ENCODE measurements around the gene SUOX.

DNA sequence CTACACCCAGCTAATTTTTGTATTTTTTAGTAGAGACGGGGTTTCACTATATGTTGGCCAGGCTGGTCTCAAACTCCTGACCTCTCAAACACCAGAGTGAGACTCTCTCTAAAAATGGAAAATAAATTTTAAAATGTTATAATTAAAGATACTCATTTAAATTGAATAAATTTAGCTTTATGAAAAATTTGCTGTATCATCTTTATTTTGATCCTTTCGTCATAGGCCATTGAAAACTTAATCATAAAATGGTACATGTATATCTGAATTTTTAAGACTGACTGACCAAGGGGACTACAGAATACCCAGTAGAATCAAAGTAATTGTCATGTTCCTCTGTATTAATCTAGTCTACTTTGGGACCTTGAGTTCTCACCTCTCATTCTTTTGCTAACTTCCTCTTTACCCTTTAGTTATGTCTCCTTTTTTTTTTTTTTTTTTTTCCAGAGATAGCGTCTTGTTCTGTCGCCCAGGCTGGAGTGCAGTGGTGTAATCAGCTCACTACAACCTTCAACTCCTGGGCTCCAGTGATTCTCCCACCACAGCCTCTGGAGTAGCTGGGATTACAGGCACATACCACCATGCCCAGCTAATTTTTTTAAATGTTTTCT, 13.7 kb upstream of the SUOX start:
- TF ChIP-seq POLR2A (IDR thresholded peaks at IDR 0.05): no peak
- TF ChIP-seq, protein P1, sequence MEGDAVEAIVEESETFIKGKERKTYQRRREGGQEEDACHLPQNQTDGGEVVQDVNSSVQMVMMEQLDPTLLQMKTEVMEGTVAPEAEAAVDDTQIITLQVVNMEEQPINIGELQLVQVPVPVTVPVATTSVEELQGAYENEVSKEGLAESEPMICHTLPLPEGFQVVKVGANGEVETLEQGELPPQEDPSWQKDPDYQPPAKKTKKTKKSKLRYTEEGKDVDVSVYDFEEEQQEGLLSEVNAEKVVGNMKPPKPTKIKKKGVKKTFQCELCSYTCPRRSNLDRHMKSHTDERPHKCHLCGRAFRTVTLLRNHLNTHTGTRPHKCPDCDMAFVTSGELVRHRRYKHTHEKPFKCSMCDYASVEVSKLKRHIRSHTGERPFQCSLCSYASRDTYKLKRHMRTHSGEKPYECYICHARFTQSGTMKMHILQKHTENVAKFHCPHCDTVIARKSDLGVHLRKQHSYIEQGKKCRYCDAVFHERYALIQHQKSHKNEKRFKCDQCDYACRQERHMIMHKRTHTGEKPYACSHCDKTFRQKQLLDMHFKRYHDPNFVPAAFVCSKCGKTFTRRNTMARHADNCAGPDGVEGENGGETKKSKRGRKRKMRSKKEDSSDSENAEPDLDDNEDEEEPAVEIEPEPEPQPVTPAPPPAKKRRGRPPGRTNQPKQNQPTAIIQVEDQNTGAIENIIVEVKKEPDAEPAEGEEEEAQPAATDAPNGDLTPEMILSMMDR (IDR thresholded peaks at IDR 0.05): no peak

All from right lobe of liver (tissue), 4 donors.